HUES48 (cell line): ENCODE measurements around the gene NUP50.

Source experiments
- H3K27ac ChIP-seq: one replicate; pipeline ENCODE4 v1.7.0; 2013; ENCODE audit warnings: low read depth, low read length, inconsistent platforms
- H3K27me3 ChIP-seq: 2 replicates; pipeline ENCODE4 v1.6.1; 2013; ENCODE audit warnings: mild to moderate bottlenecking, low read length; ENCODE audit not compliant: control insufficient read depth, insufficient read depth
- H3K36me3 ChIP-seq: 2 replicates; pipeline ENCODE4 v1.6.1; 2013; ENCODE audit warnings: low read length; ENCODE audit not compliant: control insufficient read depth, insufficient read depth
- H3K4me1 ChIP-seq: 2 replicates; pipeline ENCODE4 v1.6.1; 2013; ENCODE audit warnings: mild to moderate bottlenecking, low read length; ENCODE audit not compliant: control insufficient read depth, insufficient read depth
- H3K4me3 ChIP-seq: 2 replicates; pipeline ENCODE4 v1.5.1; 2013; ENCODE audit warnings: mild to moderate bottlenecking, low read depth, low read length
- H3K9ac ChIP-seq: 2 replicates; pipeline ENCODE4 v1.6.1; 2013; ENCODE audit warnings: mild to moderate bottlenecking, low read depth, low read length, moderate library complexity
- H3K9me3 ChIP-seq: 2 replicates; pipeline ENCODE4 v1.6.1; 2013; ENCODE audit warnings: low read length; ENCODE audit not compliant: control insufficient read depth, insufficient read depth

Gene NUP50, protein sequence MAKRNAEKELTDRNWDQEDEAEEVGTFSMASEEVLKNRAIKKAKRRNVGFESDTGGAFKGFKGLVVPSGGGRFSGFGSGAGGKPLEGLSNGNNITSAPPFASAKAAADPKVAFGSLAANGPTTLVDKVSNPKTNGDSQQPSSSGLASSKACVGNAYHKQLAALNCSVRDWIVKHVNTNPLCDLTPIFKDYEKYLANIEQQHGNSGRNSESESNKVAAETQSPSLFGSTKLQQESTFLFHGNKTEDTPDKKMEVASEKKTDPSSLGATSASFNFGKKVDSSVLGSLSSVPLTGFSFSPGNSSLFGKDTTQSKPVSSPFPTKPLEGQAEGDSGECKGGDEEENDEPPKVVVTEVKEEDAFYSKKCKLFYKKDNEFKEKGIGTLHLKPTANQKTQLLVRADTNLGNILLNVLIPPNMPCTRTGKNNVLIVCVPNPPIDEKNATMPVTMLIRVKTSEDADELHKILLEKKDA

GRCh38 chr22:45163451-45164269, at the start of gene NUP50:
NUP50 (plus strand) TSS chr22:45163925; CDS start chr22:45168178, 4,253 bp downstream.
- peak within 1 kb of the TSS; percentile 94 for H3K27ac ChIP-seq
- peak within 1 kb of the TSS; percentile 88 for H3K4me3 ChIP-seq
- H3K9ac ChIP-seq: peak within 1 kb of the TSS; percentile 77
- no peaks in the 10 kb centered on the region for H3K27me3 ChIP-seq
- H3K4me1 ChIP-seq: peaks cover 19% of the 10 kb centered on the region
- peaks cover 29% of the 10 kb centered on the region for H3K36me3 ChIP-seq
- no peaks in the 10 kb centered on the region for H3K9me3 ChIP-seq

- Histone ChIP-seq H3K36me3 (no peaks in the 10 kb centered on the region), H3K27ac (no peak overlapping the region), H3K9me3 (no peaks in the 10 kb centered on the region), H3K4me1 (peaks cover 15% of the 10 kb centered on the region), H3K4me3 (no peak overlapping the region), H3K9ac (no peak overlapping the region), H3K27me3 (no peaks in the 10 kb centered on the region)
Measured at GRCh38 chr22:45120440-45120839, 43.3 kb upstream of the NUP50 start.

- H3K27ac ChIP-seq: no peak overlapping the region
- H3K4me1 ChIP-seq: peaks cover 16% of the 10 kb centered on the region
- H3K36me3 ChIP-seq: no peaks in the 10 kb centered on the region
- no peaks in the 10 kb centered on the region for H3K9me3 ChIP-seq
- H3K27me3 ChIP-seq: no peaks in the 10 kb centered on the region
- H3K9ac ChIP-seq: no peak overlapping the region
- no peak overlapping the region for H3K4me3 ChIP-seq
Measured at GRCh38 chr22:45120931-45121330, 42.8 kb upstream of the NUP50 start.

DNA sequence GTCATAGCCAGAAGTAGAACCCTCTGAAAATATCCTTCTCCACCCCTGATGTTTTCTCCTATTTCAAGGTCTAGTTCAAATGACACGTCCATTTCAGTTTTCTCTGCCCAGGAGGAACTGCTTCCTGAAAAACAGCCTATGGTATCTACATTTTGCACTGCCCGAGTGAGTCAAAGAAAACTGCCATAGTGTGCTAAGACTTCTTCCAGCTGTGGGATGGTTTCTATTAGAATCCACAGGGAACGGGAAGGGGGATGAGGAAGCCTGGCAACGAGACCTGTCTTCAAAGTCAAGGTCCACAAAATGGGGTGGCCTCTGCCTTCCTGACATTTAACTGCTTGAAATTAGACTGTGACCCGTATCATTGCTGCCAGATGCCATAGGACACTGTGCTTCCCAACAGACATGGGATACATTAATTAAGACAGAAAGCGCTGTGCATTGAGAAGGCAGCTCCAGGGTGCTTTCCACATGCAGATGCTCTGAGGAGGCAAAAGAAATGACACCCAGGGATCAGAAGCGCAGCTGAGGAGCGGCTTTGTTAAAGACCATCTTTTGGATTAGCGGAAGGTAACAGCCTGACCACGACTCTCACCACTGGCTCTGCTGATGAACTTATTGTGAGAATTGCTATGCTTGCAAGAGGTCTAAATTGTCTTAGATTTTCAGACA, 39.4 kb upstream of the NUP50 start:
- Histone ChIP-seq H3K27ac (peak overlapping the region; percentile 3), H3K9me3 (no peaks in the 10 kb centered on the region), H3K9ac (no peak overlapping the region), H3K36me3 (no peaks in the 10 kb centered on the region), H3K4me1 (peaks cover 16% of the 10 kb centered on the region), H3K27me3 (no peaks in the 10 kb centered on the region), H3K4me3 (no peak overlapping the region)

DNA sequence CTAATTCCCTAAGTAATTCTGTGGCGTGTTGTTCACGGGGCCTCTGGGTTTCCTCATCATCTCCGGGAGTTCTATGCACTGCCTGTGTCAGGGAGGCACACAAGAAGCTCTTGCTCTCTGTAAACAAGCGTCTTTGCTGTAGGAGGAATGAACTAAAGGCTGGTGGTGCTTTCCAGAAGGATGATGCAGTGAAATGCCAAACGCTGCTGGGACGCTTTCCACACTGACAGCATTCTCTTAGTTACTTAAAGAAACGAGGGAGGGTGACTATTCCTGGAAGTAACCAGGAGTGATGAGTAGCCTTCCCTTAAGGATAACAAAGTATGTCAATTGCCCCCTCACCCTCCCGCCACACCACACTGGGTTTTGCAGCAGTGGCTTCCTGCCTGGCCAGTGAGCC, 38.5 kb upstream of the NUP50 start:
- Histone ChIP-seq H3K27ac (peak overlapping the region; percentile 3), H3K9me3 (no peaks in the 10 kb centered on the region), H3K36me3 (no peaks in the 10 kb centered on the region), H3K4me3 (no peak overlapping the region), H3K27me3 (no peaks in the 10 kb centered on the region), H3K4me1 (peaks cover 16% of the 10 kb centered on the region), H3K9ac (no peak overlapping the region)

DNA sequence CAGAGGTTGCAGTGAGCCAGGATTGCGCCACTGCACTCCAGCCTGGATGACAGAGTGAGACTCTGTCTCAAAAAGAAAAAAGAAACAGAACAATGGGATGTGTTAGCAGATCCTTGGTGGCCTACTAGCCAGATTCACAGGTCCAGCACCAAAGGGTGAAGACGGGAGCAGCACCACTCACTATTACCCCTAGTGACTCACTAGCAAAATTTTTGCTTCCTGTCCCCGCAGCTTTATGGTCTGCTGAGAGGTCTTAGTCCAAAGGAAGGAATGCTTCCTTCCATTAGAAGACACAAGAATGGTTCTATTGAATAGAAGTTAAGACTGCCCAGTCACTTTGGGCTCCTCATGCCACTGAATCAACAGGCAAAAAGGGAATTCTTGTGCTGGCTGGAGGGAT, 35.9 kb upstream of the NUP50 start:
- Histone ChIP-seq H3K27me3 (no peaks in the 10 kb centered on the region), H3K4me3 (no peak overlapping the region), H3K27ac (no peak overlapping the region), H3K9me3 (no peaks in the 10 kb centered on the region), H3K9ac (no peak overlapping the region), H3K4me1 (peaks cover 16% of the 10 kb centered on the region), H3K36me3 (no peaks in the 10 kb centered on the region)

- Histone ChIP-seq H3K4me1 (peaks cover 6% of the 10 kb centered on the region), H3K9ac (no peak overlapping the region), H3K36me3 (peaks cover 9% of the 10 kb centered on the region), H3K27ac (no peak overlapping the region), H3K9me3 (peaks cover 7% of the 10 kb centered on the region; the same call in 1 of the 2 replicates), H3K4me3 (no peak overlapping the region), H3K27me3 (no peaks in the 10 kb centered on the region)
Measured at GRCh38 chr22:45129703-45130524, 33.8 kb upstream of the NUP50 start.

DNA sequence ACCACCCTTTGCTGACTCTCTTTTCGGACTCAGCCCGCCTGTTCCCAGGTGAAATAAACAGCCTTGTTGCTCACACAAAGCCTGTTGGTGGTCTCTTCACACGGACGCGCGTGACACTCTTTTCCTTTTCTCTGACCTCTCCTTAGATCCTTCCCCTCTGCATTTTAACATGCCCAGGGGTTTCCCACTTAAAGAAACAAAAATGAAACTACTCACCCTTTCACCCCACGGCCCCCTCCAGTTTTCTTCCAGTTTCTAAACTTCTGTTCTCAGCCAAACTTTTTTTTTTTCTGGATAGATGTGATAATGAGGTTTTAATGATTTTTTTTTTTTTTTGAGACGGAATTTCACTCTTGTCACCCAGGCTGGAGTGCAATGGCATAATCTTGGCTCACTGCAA, 32.8 kb upstream of the NUP50 start:
- no peak overlapping the region for H3K4me3 ChIP-seq
- peaks cover 7% of the 10 kb centered on the region; the same call in 1 of the 2 replicates for H3K9me3 ChIP-seq
- H3K9ac ChIP-seq: no peak overlapping the region
- no peaks in the 10 kb centered on the region for H3K4me1 ChIP-seq
- peaks cover 9% of the 10 kb centered on the region for H3K36me3 ChIP-seq
- H3K27ac ChIP-seq: no peak overlapping the region
- no peaks in the 10 kb centered on the region for H3K27me3 ChIP-seq

- Histone ChIP-seq H3K36me3 (peaks cover 9% of the 10 kb centered on the region), H3K9me3 (peaks cover 7% of the 10 kb centered on the region; the same call in 1 of the 2 replicates), H3K27ac (no peak overlapping the region), H3K27me3 (no peaks in the 10 kb centered on the region), H3K4me1 (no peaks in the 10 kb centered on the region), H3K4me3 (no peak overlapping the region), H3K9ac (no peak overlapping the region)
Measured at GRCh38 chr22:45131749-45132148, 32.0 kb upstream of the NUP50 start.

GRCh38 chr22:45134313-45134712, 29.4 kb upstream of the NUP50 start:
- Histone ChIP-seq H3K9ac (no peak overlapping the region), H3K9me3 (peaks cover 7% of the 10 kb centered on the region; the same call in 1 of the 2 replicates), H3K36me3 (peaks cover 9% of the 10 kb centered on the region), H3K4me1 (no peaks in the 10 kb centered on the region), H3K4me3 (no peak overlapping the region), H3K27ac (no peak overlapping the region), H3K27me3 (no peaks in the 10 kb centered on the region)
